GM12872 (cell line): Measurements from ENCODE around the gene VASN.

Experiments
- CTCF ChIP-seq: IDR thresholded peaks from 3 replicates; pipeline ENCODE4 v1.5.1; 2011; ENCODE audit warnings: low read depth, mild to moderate bottlenecking, low read length, moderate library complexity; ENCODE audit not compliant: insufficient read depth

The VASN gene

GRCh38 chr16:4395055-4395726 is 23.5 kb downstream of the VASN start:
- TF ChIP-seq CTCF, result no peak

- TF ChIP-seq CTCF, result no peak
Measured at GRCh38 chr16:4399001-4399730, 27.5 kb downstream of the VASN start.

GRCh38 chr16:4401094-4401501 is 29.4 kb downstream of the VASN start:
- TF ChIP-seq CTCF, result no peak

GRCh38 chr16:4401510-4401909 is 29.9 kb downstream of the VASN start:
- TF ChIP-seq CTCF, result no peak

GRCh38 chr16:4402439-4403132 is 30.9 kb downstream of the VASN start:
- TF ChIP-seq CTCF, result peak; percentile 89

GRCh38 chr16:4403133-4403949 is 31.7 kb downstream of the VASN start:
- TF ChIP-seq CTCF, result no peak

GRCh38 chr16:4404247-4404966 is 32.8 kb downstream of the VASN start:
- peak; percentile 70 for TF ChIP-seq CTCF
